ENCODE measurements around the gene SESTD1. TPM values are rescaled to one million over a fixed set of nuclear protein-coding genes. Genes with fewer than 3 reads are reported as not detected.
"Not testable (repeated sequence)": the region's sequence is repeated elsewhere in the genome, so short reads cannot be mapped to it uniquely, and the experiment has no call there.

The SESTD1 gene
- total RNA-seq, 1 donor from 2014 or later, result 19.4 TPM

- Histone ChIP-seq H3K4me2 (ENCODE audit: low read length) (no peak overlapping the region), H3K79me2 (ENCODE audit: insufficient read depth, low read length) (peaks cover 48% of the 10 kb centered on the region), H3K36me3 (ENCODE audit: insufficient read depth, low read length) (no peaks in the 10 kb centered on the region), H3K9me3 (ENCODE audit: insufficient read depth, low read depth, low read length) (no peaks in the 10 kb centered on the region), H3K4me3 (ENCODE audit: insufficient read depth, low read depth, low read length) (no peak overlapping the region), H3K27ac (ENCODE audit: low read depth, low read length) (no peak overlapping the region), H3K27me3 (ENCODE audit: insufficient read depth, low read length) (no peaks in the 10 kb centered on the region), H2AFZ (ENCODE audit: low read depth, low read length) (no peak overlapping the region), H3K4me1 (ENCODE audit: insufficient read depth, low read length) (no peaks in the 10 kb centered on the region), H3K9ac (ENCODE audit: low read length) (no peak overlapping the region), H4K20me1 (ENCODE audit: insufficient read depth, low read length) (peaks cover 8% of the 10 kb centered on the region)
- no peaks in the 10 kb centered on the region for H3K27me3 Mint-ChIP-seq (ENCODE audit: low read depth, unreplicated experiment)
- TF ChIP-seq CTCF (IDR thresholded peaks at IDR 0.05; ENCODE audit: insufficient read depth, low read depth, low read length) (no peak), EZH2 (IDR thresholded peaks at IDR 0.05; ENCODE audit: insufficient read depth, low read length) (no peak)
- no peak overlapping the region for H3K27ac Mint-ChIP-seq (ENCODE audit: unreplicated experiment)
- H3K4me3 Mint-ChIP-seq (ENCODE audit: unreplicated experiment), result no peak overlapping the region
- DNase-seq (ENCODE audit: low read depth) (no peak), FAIRE-seq (no peak)
- no peaks in the 10 kb centered on the region for H3K4me1 Mint-ChIP-seq (ENCODE audit: low read depth, unreplicated experiment)
- H3K9me3 Mint-ChIP-seq (ENCODE audit: unreplicated experiment), result no peaks in the 10 kb centered on the region
- H3K36me3 Mint-ChIP-seq (ENCODE audit: low read depth, unreplicated experiment), result no peaks in the 10 kb centered on the region
These were observed 40.3 kb downstream of the SESTD1 start for GRCh38 chr2:179224361-179224760.

GRCh38 chr2:179222076-179222475 is 42.6 kb downstream of the SESTD1 start:
- H3K4me3 Mint-ChIP-seq (ENCODE audit: unreplicated experiment), result no peak overlapping the region
- H3K9me3 Mint-ChIP-seq (ENCODE audit: unreplicated experiment), result no peaks in the 10 kb centered on the region
- TF ChIP-seq CTCF (IDR thresholded peaks at IDR 0.05; ENCODE audit: insufficient read depth, low read depth, low read length) (no peak), EZH2 (IDR thresholded peaks at IDR 0.05; ENCODE audit: insufficient read depth, low read length) (no peak)
- DNase-seq (ENCODE audit: low read depth) (no peak), FAIRE-seq (no peak)
- H3K79me2 ChIP-seq (ENCODE audit: insufficient read depth, low read length), result peaks cover 48% of the 10 kb centered on the region
- no peaks in the 10 kb centered on the region for H3K27me3 ChIP-seq (ENCODE audit: insufficient read depth, low read length)
- H3K9me3 ChIP-seq (ENCODE audit: insufficient read depth, low read depth, low read length), result no peaks in the 10 kb centered on the region
- H3K4me1 Mint-ChIP-seq (ENCODE audit: low read depth, unreplicated experiment), result no peaks in the 10 kb centered on the region
- H3K27ac Mint-ChIP-seq (ENCODE audit: unreplicated experiment), result no peak overlapping the region
- no peaks in the 10 kb centered on the region for H3K4me1 ChIP-seq (ENCODE audit: insufficient read depth, low read length)
- H2AFZ ChIP-seq (ENCODE audit: low read depth, low read length), result no peak overlapping the region
- no peaks in the 10 kb centered on the region for H3K36me3 Mint-ChIP-seq (ENCODE audit: low read depth, unreplicated experiment)
- no peak overlapping the region for H3K4me2 ChIP-seq (ENCODE audit: low read length)
- H3K27ac ChIP-seq (ENCODE audit: low read depth, low read length), result no peak overlapping the region
- no peaks in the 10 kb centered on the region for H3K27me3 Mint-ChIP-seq (ENCODE audit: low read depth, unreplicated experiment)
- peaks cover 13% of the 10 kb centered on the region for H4K20me1 ChIP-seq (ENCODE audit: insufficient read depth, low read length)
- no peaks in the 10 kb centered on the region for H3K36me3 ChIP-seq (ENCODE audit: insufficient read depth, low read length)
- H3K4me3 ChIP-seq (ENCODE audit: insufficient read depth, low read depth, low read length), result no peak overlapping the region
- no peak overlapping the region for H3K9ac ChIP-seq (ENCODE audit: low read length)

GRCh38 chr2:179218848-179219594 is 45.6 kb downstream of the SESTD1 start:
- TF ChIP-seq EZH2 (IDR thresholded peaks at IDR 0.05; ENCODE audit: insufficient read depth, low read length), result no peak
- peak; percentile 95 for TF ChIP-seq CTCF (IDR thresholded peaks at IDR 0.05; ENCODE audit: insufficient read depth, low read depth, low read length)
- H4K20me1 ChIP-seq (ENCODE audit: insufficient read depth, low read length), result peaks cover 5% of the 10 kb centered on the region
- no peak overlapping the region for H3K9ac ChIP-seq (ENCODE audit: low read length)
- H3K9me3 ChIP-seq (ENCODE audit: insufficient read depth, low read depth, low read length), result no peaks in the 10 kb centered on the region
- Mint-ChIP-seq H3K27me3 (ENCODE audit: low read depth, unreplicated experiment) (no peaks in the 10 kb centered on the region), H3K4me3 (ENCODE audit: unreplicated experiment) (no peak overlapping the region), H3K27ac (ENCODE audit: unreplicated experiment) (no peak overlapping the region), H3K36me3 (ENCODE audit: low read depth, unreplicated experiment) (peaks cover 5% of the 10 kb centered on the region), H3K4me1 (ENCODE audit: low read depth, unreplicated experiment) (no peaks in the 10 kb centered on the region), H3K9me3 (ENCODE audit: unreplicated experiment) (peaks cover 9% of the 10 kb centered on the region)
- H3K4me3 ChIP-seq (ENCODE audit: insufficient read depth, low read depth, low read length), result no peak overlapping the region
- no peak overlapping the region for H3K27ac ChIP-seq (ENCODE audit: low read depth, low read length)
- peak; percentile 60 for DNase-seq (ENCODE audit: low read depth)
- no peak overlapping the region for H2AFZ ChIP-seq (ENCODE audit: low read depth, low read length)
- FAIRE-seq, result no peak
- H3K4me2 ChIP-seq (ENCODE audit: low read length), result no peak overlapping the region
- no peaks in the 10 kb centered on the region for H3K4me1 ChIP-seq (ENCODE audit: insufficient read depth, low read length)
- H3K27me3 ChIP-seq (ENCODE audit: insufficient read depth, low read length), result no peaks in the 10 kb centered on the region
- H3K79me2 ChIP-seq (ENCODE audit: insufficient read depth, low read length), result peaks cover 32% of the 10 kb centered on the region
- H3K36me3 ChIP-seq (ENCODE audit: insufficient read depth, low read length), result no peaks in the 10 kb centered on the region

GRCh38 chr2:179214671-179215070 is 50.0 kb downstream of the SESTD1 start:
- not testable (repeated sequence) for H3K27me3 Mint-ChIP-seq (ENCODE audit: low read depth, unreplicated experiment); H3K9me3 ChIP-seq (ENCODE audit: insufficient read depth, low read depth, low read length); H3K27ac ChIP-seq (ENCODE audit: low read depth, low read length); H4K20me1 ChIP-seq (ENCODE audit: insufficient read depth, low read length); H3K9ac ChIP-seq (ENCODE audit: low read length); H3K27ac Mint-ChIP-seq (ENCODE audit: unreplicated experiment); H3K4me3 ChIP-seq (ENCODE audit: insufficient read depth, low read depth, low read length); H3K36me3 ChIP-seq (ENCODE audit: insufficient read depth, low read length); H3K36me3 Mint-ChIP-seq (ENCODE audit: low read depth, unreplicated experiment); H3K4me1 Mint-ChIP-seq (ENCODE audit: low read depth, unreplicated experiment); H2AFZ ChIP-seq (ENCODE audit: low read depth, low read length); H3K4me1 ChIP-seq (ENCODE audit: insufficient read depth, low read length); DNase-seq (ENCODE audit: low read depth); H3K4me3 Mint-ChIP-seq (ENCODE audit: unreplicated experiment); H3K4me2 ChIP-seq (ENCODE audit: low read length); FAIRE-seq; H3K27me3 ChIP-seq (ENCODE audit: insufficient read depth, low read length)
- peaks cover 20% of the 10 kb centered on the region for H3K9me3 Mint-ChIP-seq (ENCODE audit: unreplicated experiment)
- H3K79me2 ChIP-seq (ENCODE audit: insufficient read depth, low read length), result peaks cover 12% of the 10 kb centered on the region
